ENCODE measurements around the gene RALY.

The RALY gene

GRCh38 chr20:33990075-33990474, 3.6 kb upstream of the RALY start:
- no peak for DNase-seq

- no peak for DNase-seq
Measured at GRCh38 chr20:33991502-33991901, 2.2 kb upstream of the RALY start.

DNA sequence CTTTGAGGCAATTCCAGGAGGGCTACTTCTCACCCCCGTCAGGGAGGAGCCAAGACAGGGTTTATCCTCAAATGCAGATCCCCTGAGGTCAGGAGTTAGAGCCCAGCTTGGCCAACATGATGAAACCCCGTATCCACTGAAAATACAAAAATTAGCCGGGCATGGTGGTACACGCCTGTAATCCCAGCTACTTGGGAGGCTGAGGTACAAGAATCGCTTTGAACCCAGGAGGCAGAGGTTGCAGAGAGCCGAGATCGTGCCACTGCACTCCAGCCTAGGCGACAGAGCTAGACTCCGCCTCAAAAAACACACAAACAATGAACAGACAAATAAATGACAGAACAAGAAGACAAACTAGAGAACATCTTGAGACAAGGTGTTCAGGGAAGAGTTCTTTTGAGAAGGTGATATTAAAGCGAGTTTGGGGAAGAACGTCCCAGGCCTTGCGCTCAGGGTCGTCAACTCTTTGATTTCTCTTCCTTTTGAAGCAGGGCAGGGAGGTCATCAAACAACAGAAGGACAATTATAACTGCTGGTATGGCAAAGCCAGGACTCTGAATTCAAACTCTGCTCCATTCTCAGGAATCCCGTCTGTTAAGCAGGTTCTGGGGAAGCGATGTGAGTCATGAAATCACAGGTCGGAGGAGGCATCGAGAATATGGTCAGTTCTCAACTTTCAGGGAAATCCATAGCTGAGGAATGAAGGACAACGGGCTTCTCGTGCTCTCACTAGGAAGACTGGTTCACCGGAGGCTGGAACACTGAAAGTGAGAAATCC, 1.4 kb upstream of the RALY start:
- DNase-seq, result no peak

DNA sequence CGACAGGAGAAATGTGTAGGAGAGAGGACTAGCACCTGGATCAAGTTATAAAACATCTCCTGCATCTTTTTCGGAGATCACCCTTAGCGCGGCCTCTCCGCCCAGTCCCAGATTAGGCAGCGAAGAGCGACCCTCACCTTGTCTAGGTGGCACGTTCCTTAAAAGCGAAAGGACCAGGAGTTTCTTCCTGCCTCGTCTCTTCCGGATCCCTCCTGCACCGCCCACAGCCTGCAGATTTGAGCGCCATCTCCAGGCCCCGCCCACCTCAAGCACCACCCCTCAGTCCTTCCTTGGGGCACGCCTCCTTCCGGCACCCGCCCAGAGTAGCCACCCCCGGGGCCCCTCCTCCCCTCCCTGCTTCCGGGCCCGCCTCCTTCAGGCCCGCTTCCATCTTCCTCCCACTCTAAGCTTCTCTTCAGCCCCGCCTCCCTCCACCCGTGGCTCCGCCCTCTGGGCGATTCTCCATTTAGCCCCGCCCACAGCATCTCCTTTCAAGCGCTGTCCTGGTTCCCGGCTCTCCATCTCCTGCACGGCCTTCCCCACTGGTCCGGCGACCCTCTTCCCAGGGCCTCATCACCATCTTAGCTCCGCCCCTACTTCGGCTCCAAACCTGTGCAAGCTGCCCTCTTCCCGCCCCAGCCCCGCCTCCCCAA, 662 bp upstream of the RALY start:
- peak; percentile 100 for DNase-seq

DNA sequence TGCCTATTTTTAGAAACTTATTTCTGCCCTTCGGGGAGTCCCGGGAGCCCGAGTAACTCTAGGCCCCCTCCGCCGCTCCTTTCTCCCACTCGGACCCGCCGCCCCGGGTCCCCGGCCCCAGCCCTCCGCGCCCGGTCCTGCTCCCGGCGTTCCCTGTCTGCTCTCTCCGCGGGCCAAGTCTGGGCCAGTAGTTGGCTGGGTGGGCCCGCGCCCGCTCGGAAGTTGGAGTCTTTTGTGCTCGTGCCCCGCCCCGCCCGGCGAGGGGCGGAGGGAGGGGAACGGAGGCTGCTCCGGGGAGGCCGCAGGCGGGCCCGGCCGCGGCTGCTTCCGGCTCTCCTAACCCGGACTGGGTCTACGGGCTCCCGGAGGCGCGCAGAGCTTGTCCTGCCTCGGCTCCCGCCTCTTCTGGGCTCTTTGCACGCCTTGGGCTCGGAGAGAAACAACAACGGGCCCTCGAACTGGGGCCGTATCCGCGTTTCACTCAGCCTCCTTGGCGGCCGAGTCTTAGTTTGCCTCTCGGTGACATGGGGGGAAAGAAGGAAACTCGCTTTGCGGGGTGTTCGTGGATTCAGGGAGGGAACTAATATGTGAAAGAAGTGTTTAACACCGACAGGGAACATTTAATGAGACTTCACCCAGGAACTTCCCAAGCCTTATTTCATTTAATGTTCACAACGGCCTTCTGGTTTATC, 657 bp downstream of the RALY start:
- DNase-seq, result peak; percentile 77

DNA sequence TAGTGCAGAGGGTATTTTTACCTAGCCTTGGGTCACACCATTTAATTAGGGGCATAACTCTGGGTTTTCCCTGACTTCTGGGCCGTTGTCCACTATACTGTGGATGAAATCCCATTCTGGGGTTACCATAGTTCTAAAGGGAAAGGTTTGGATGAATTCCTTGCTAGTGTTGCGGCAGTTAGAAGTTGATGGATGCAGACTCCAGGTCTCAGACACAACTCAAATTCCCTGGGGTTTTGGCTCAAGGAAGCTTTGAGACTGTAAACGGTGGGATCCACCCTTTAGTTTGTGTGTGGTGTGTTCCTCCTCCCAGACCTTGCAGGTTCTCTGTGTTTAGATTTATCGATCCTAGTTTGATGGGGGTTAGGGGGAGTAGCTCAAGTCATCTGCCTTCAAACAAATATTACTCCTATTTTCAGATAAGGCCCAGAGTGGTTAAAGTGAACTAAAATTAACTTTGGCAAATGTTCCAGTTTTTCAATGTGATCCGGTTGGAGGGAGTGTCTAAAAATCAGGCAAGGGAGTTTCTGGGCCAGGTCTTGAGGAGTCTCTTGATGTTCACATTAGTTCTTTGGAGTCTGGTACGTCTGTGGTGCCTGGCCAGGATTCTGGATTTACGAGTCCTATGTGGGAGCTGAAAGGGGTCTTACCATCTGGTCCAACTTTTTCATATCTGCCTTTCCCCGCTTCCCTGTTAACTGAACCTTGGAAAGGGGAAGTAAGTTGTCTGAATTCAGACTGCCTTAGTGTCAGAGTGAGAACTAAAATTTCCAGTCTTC, 1.5 kb downstream of the RALY start:
- no peak for DNase-seq

- no peak for DNase-seq
Measured at GRCh38 chr20:33999025-33999649, 5.4 kb downstream of the RALY start.

DNA sequence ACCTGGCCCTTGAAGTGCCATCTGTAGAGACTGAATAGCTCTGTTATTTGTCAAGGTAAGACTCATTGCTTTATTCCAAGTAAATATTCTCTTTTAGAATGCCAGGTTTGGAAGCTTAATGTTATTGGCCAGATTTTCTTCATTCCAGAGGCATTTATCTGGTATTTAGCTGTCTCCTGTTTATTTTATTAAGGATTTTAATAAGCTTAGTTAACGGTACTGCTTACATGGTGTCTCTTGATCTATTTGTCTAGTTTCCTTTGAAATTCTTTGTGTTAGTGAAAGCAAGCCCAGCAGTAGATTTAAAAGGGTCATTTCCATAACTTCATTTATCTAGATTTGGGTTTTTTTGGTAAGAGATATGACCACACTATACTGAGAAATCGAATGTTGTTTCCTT, 7.7 kb downstream of the RALY start:
- DNase-seq, result no peak

DNA sequence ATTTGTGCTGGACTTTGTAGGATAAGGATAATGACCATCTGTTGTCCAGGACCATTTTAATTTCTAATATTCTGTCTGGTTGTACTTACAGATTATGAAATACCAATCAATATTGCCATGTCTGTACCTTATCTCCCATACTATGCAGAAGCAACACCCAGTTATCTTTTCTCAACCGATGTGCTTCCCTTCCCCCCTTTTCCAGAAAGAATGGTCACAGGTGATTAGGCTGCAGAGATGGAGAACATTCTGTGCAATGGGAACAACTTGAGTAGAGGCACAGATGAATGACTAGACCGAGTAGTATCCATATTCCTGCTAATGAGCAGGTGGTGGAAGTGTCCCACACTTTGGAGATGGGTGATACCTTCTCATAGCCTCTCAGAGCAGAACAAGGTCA, 10.5 kb downstream of the RALY start:
- DNase-seq, result no peak

- DNase-seq, result no peak
Measured at GRCh38 chr20:34004790-34005457, 11.2 kb downstream of the RALY start.

DNA sequence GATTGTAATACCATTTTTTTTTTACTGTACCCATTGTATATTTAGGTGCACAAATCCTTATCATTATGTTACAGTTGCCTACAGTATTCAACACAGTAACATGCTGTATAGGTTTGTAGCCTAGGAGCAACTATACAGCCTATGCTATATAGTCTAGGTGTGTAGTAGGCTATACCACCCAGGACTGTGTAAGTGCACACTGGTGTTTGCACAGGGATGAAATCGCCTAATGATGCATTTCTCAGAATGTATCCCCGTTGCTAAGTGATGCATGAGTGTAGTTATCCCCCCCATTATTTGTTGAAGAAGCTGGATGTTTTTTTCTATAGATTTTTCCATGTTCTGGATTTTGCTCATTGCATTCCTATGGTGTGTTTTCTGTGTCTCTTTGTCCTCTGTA, 12.9 kb downstream of the RALY start:
- DNase-seq, result no peak

DNA sequence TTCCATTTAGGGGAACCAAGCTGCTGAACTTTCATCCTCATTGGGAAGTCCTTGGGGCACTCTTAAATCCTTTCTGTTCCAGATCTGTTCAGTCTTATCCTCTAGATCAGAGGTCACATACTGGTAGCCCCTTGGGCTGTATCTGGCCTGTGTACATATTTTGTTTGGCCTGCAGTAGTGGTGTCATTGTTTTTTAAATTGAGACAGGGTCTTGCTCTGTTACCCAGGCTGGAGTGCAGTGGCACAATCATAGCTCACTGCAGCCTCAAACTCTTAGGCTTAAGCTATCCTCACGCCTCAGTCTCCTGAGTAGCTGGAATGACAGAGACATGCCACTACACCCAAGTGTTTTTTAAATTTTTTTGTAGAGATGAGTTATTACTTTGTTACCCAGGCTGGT, 14.8 kb downstream of the RALY start:
- DNase-seq, result no peak

DNA sequence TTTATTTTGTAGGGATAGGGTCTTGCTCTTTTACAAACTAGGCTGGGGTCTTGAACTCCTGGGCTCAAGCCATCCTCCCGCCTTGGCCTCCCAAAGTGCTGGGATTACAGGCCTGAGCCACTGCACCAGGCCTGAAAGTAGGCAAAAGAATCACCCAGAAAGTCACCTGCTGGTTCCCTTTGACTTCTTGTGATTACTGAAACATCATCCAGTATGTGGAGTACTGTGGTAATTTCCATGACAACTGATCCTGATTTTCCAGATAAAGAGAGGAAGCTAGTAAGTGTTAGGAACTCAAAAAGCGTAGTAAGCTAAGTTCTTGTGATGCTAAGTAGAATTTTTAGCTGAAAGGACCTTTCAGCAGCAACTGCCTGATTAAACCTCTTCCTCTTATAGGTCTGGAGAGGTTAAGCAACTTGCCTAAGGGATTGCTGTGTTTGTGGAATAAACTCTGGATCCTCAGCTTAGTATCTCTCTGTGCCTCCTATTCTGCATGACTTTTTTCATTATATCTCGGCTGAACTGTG, 16.8 kb downstream of the RALY start:
- no peak for DNase-seq

- DNase-seq, result no peak
Measured at GRCh38 chr20:34011275-34011674, 17.6 kb downstream of the RALY start.

DNA sequence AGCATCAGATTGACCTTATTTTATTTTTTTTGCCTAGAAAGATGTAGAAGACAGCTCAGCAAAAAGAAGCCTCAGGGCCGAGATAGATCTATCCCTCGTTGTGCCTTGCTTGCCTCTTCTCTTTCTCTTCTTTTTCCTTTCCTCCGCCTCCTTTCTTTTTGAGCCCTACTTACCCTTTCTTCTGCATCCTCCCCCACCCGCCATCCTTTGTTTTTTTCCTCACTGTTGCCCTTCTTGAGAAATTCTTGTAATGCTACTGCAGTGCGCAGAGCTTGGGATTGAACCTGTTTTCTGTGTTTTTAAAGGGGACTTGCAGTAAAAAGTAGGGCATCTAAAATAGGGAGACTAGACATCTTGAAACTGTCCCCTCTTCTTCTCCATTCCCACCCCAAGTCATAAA, 18.6 kb downstream of the RALY start:
- DNase-seq, result no peak

DNA sequence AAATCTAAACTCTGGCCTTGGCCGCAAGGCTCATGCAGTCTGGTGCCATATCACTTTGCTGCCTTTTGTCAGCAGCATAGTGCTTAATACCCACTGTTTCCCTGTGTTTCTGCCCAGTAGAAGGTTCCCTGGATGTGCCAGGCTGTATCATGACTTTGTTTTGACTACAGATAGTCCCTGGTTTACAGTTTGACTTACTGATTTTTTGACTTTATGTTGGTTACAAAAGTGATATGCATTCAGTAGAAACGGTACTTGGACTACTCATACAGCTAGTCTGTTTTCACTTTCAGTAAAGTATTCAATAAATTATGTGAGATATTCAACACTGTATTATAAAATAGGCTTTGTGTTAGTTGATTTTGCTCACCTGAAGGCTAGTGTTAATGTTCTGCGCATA, 19.0 kb downstream of the RALY start:
- DNase-seq, result no peak

DNA sequence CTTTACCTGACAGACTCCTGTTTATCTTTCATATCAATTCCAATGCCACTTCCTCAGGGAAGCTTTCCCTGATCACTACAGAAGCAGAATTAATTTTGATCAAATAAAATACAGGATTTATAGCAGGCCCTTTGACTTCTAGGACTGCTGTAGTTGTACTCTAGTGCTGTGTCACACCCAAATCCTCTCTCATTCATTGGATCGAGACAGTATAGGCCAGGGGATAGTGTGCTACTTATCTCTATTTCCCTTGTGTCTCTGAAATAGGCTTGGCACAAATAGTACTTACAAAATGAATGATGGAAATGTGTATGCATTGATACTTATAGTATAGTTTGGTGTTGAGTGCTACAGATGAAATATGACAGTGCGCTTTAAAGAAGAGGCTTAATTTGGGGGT, 19.8 kb downstream of the RALY start:
- DNase-seq, result no peak

GRCh38 chr20:34014878-34015277, 21.2 kb downstream of the RALY start:
- no peak for DNase-seq

DNA sequence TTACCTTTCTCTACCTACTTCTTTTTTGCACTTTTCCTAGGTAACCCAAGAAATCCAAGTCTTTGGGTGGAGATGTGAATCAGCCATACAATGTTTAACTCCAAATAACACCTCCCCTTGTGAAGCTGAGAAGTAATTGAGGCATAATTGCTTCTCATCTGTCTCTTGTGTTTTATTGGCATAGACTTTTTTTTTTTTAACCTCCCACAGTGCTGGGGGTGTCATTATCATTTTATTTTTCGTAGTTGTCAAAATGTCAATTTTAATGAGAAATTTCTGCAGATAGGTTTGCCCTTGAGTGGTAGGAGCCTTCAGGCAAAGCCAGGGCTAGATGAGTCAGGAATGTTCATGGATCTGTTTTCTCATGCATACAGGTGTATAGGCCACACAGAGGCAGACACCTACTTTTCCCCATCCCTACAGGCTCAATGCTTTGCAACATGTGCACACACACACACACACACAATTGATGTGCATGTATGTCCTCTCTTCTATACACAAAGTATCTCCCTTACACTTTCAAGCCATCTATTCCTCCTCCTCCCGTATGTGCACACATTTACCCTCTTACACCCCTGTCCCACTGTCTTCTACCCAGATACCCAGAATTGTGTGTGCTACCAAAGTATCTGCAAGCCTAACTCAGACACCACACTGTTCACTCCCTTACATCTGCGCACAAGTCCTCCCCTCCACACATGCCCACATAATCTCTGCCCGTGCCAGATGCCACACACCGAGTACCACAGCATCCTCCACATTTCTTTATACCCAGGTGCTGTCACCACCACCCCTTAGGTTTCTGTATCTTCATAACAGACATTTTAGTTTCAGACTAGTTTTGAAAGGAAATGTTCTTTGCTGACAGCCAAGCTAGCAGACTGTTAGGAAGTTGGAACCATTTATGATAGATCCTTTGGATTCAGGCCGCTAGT, 22.0 kb downstream of the RALY start:
- no peak for DNase-seq

GRCh38 chr20:34016736-34017135, 23.0 kb downstream of the RALY start:
- DNase-seq, result no peak

DNA sequence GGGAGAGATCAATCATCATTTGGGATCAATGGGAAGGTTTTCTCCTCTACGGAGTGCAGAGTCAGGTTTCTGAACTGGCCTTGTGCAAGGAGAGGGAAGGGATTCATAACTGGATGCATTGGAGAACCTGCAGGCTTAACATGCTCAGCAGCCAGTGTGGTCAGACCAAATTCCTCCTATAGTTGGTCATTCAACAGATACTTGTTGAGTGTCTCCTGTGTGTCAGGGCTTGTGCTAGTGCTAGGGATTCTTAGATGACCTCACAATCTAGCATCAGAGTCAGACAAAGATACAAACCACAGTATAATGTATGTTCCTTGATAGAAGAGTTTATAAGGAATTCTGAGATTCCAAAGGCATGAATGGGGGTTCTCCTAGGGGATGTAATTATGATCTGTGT, 23.9 kb downstream of the RALY start:
- no peak for DNase-seq
